Measurements from ENCODE around the gene SMCO2.

Gene SMCO2

DNA sequence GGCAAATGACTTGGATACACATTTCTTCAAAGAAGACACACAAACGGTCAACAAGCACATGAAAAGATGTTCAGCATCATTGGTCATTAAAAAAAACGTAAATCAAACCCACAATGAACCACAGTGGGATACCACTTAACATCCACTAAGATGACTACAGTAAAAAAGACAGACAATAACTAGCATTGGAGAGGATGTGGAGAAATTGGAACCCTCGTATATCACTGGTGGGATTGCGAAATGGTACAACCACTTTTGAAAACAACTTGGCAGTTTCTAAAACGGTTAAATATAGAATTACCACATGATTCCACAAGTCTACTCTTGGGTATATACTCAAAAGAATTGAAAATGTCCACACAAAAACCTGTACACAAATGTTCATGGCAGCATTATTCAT, 52.2 kb downstream of the SMCO2 start:
- no peak overlapping the region for H3K4me3 Mint-ChIP-seq
- peaks cover 0 to 4% of the 10 kb centered on the region in 2 donors for H3K27me3 Mint-ChIP-seq
- H3K4me1 Mint-ChIP-seq: peaks cover 4 to 7% of the 10 kb centered on the region in 2 donors
- H3K36me3 Mint-ChIP-seq: peaks cover 3 to 8% of the 10 kb centered on the region in 2 donors
- DNase-seq (no peak), ATAC-seq (replicated peaks) (no peak)
- H3K9me3 Mint-ChIP-seq: peaks cover 0 to 2% of the 10 kb centered on the region in 2 donors
- no peak overlapping the region for H3K27ac Mint-ChIP-seq

- peaks cover 0 to 2% of the 10 kb centered on the region in 2 donors for H3K9me3 Mint-ChIP-seq
- no peak overlapping the region for H3K4me3 Mint-ChIP-seq
- ATAC-seq (replicated peaks) (no peak), DNase-seq (no peak)
- peaks cover 4 to 7% of the 10 kb centered on the region in 2 donors for H3K4me1 Mint-ChIP-seq
- H3K27me3 Mint-ChIP-seq: peaks cover 0 to 4% of the 10 kb centered on the region in 2 donors
- peaks cover 3 to 8% of the 10 kb centered on the region in 2 donors for H3K36me3 Mint-ChIP-seq
- no peak overlapping the region for H3K27ac Mint-ChIP-seq
Measured at GRCh38 chr12:27499377-27499776, 52.8 kb downstream of the SMCO2 start.

DNA sequence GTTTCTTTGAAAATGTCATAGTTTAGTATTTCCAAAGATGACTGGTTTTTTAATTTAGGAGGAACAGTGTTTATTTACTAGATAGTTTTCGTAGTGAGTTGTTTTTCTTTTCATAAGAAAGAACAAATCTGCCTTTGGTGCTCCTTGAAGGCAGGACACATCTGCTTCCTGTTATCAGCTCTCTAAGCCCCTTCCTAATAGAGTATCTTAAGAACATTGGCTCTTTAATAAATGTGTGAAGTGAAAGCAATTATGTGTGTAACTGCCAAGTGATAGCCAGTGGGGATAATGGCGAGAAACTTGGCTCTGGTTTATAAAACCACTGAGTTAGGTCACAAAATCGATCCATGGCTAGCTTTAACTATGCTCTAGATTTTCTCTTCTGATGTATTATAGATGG, 54.0 kb downstream of the SMCO2 start:
- peaks cover 0 to 4% of the 10 kb centered on the region in 2 donors for H3K27me3 Mint-ChIP-seq

GRCh38 chr12:27502021-27502435, 55.5 kb downstream of the SMCO2 start:
- H3K27me3 Mint-ChIP-seq: peaks cover 0 to 4% of the 10 kb centered on the region in 2 donors
- ATAC-seq (replicated peaks): no peak

More for the DNA sequence above, 54.0 kb downstream of the SMCO2 start:
- Mint-ChIP-seq H3K36me3 (peaks cover 3 to 8% of the 10 kb centered on the region in 2 donors), H3K4me1 (peaks cover 4 to 7% of the 10 kb centered on the region in 2 donors), H3K4me3 (no peak overlapping the region), H3K9me3 (peaks cover 0 to 2% of the 10 kb centered on the region in 2 donors), H3K27ac (no peak overlapping the region)
- DNase-seq (no peak), ATAC-seq (replicated peaks) (no peak)

GRCh38 chr12:27504507-27504906, 58.0 kb downstream of the SMCO2 start:
- H3K27me3 Mint-ChIP-seq: no peaks in the 10 kb centered on the region
- H3K36me3 Mint-ChIP-seq: peaks cover 0 to 5% of the 10 kb centered on the region in 2 donors
- H3K4me1 Mint-ChIP-seq: no peaks in the 10 kb centered on the region
- no peak for ATAC-seq (replicated peaks)
- H3K27ac Mint-ChIP-seq: no peak overlapping the region
- H3K9me3 Mint-ChIP-seq: peaks cover 6% of the 10 kb centered on the region in 2 donors
- no peak for DNase-seq
- no peak overlapping the region for H3K4me3 Mint-ChIP-seq

More at GRCh38 chr12:27502021-27502435, 55.5 kb downstream of the SMCO2 start:
- peaks cover 4 to 7% of the 10 kb centered on the region in 2 donors for H3K4me1 Mint-ChIP-seq
- H3K27ac Mint-ChIP-seq: no peak overlapping the region
- H3K36me3 Mint-ChIP-seq: peaks cover 2 to 8% of the 10 kb centered on the region in 2 donors
- no peak overlapping the region for H3K4me3 Mint-ChIP-seq
- peaks cover 6% of the 10 kb centered on the region in 2 donors for H3K9me3 Mint-ChIP-seq
- no peak for DNase-seq

DNA sequence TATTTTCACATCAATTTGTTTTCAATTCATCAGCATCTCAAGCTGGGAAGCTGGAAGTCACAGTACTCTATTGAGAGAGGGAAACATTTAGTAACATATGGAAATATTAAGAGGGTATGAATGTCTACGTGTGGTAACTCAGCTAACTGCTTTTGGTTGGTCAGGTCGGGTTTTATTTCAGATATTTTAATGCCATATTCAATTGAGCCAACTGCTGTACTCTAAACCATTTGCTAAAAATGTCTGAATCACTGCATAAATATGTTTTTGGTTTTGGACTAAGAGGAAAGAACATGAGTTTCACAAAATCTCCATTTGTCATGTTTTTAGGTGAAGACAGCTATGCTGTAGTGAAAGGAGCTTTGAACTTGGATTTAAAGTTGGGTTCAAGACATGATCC, 58.6 kb downstream of the SMCO2 start:
- Mint-ChIP-seq H3K4me1 (no peaks in the 10 kb centered on the region), H3K27me3 (no peaks in the 10 kb centered on the region), H3K27ac (no peak overlapping the region), H3K9me3 (peaks cover 6% of the 10 kb centered on the region in 2 donors), H3K4me3 (no peak overlapping the region), H3K36me3 (peaks cover 0 to 5% of the 10 kb centered on the region in 2 donors)
- ATAC-seq (replicated peaks): no peak
- DNase-seq: no peak

GRCh38 chr12:27505761-27506160, 59.2 kb downstream of the SMCO2 start:
- no peak overlapping the region for H3K27ac Mint-ChIP-seq
- no peaks in the 10 kb centered on the region for H3K27me3 Mint-ChIP-seq
- no peaks in the 10 kb centered on the region for H3K4me1 Mint-ChIP-seq
- H3K36me3 Mint-ChIP-seq: peaks cover 0 to 5% of the 10 kb centered on the region in 2 donors
- peaks cover 6% of the 10 kb centered on the region in 2 donors for H3K9me3 Mint-ChIP-seq
- no peak for DNase-seq
- no peak overlapping the region for H3K4me3 Mint-ChIP-seq
- ATAC-seq (replicated peaks): no peak

GRCh38 chr12:27506645-27507189, 60.2 kb downstream of the SMCO2 start:
- H3K9me3 Mint-ChIP-seq: peaks cover 6% of the 10 kb centered on the region in 2 donors
- ATAC-seq (replicated peaks) (no peak), DNase-seq (no peak)
- H3K36me3 Mint-ChIP-seq: peaks cover 0 to 5% of the 10 kb centered on the region in 2 donors
- H3K27ac Mint-ChIP-seq: no peak overlapping the region
- H3K4me3 Mint-ChIP-seq: no peak overlapping the region
- peaks cover 0 to 5% of the 10 kb centered on the region in 2 donors for H3K27me3 Mint-ChIP-seq
- no peaks in the 10 kb centered on the region for H3K4me1 Mint-ChIP-seq

- Mint-ChIP-seq H3K27ac (no peak overlapping the region), H3K4me1 (peaks cover 2 to 5% of the 10 kb centered on the region in 2 donors), H3K36me3 (peaks cover 0 to 5% of the 10 kb centered on the region in 2 donors), H3K4me3 (no peak overlapping the region), H3K9me3 (peaks cover 5 to 6% of the 10 kb centered on the region in 2 donors), H3K27me3 (peaks cover 0 to 5% of the 10 kb centered on the region in 2 donors)
- no peak for ATAC-seq (replicated peaks)
- DNase-seq: no peak
Measured at GRCh38 chr12:27508736-27509431, 62.3 kb downstream of the SMCO2 start.

GRCh38 chr12:27511031-27511722, 64.6 kb downstream of the SMCO2 start:
- ATAC-seq (replicated peaks): no peak
- no peak for DNase-seq
- H3K4me1 Mint-ChIP-seq: peaks cover 2 to 5% of the 10 kb centered on the region in 2 donors
- peaks cover 0 to 5% of the 10 kb centered on the region in 2 donors for H3K27me3 Mint-ChIP-seq
- H3K27ac Mint-ChIP-seq: no peak overlapping the region
- peaks cover 5 to 6% of the 10 kb centered on the region in 2 donors for H3K9me3 Mint-ChIP-seq
- H3K36me3 Mint-ChIP-seq: peaks cover 0 to 5% of the 10 kb centered on the region in 2 donors
- H3K4me3 Mint-ChIP-seq: no peak overlapping the region

GRCh38 chr12:27511723-27512045, 65.1 kb downstream of the SMCO2 start:
- Mint-ChIP-seq H3K27me3 (peaks cover 0 to 9% of the 10 kb centered on the region in 2 donors), H3K27ac (no peak overlapping the region)

DNA sequence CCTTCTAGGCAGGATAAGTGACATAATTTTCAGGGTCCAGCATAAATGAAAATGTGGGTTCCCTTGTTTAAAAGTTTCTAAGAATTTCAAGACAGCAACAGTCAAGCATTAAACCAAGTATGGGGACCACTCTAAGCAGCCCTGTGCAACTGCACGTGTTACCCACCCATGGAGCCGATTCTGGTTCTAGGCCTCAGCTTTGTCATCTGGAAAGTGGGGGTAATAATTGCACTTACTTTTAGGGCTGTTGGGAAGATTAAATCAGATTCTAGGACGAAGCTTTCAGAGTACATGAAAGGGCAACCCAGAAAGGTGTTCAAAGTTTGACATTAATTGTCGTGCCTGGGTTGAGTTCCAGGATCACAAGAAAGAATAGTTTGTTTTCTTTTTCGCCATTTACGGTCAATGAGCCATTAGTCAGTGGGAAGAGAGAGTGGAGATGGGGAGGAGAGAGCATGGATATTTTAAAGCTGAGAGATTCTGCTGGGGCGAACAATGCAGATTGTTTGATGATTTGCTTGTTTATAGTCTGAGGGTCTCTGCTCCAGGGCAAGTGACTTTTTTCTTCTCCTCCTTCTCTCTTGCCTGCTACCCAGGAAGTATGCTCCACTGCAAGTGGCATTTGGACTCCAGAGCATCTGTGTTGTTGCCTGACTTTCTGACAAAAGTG, 66.8 kb downstream of the SMCO2 start:
- Mint-ChIP-seq H3K9me3 (no peaks in the 10 kb centered on the region), H3K4me3 (no peak overlapping the region)
- DNase-seq: no peak

More at GRCh38 chr12:27511723-27512045, 65.1 kb downstream of the SMCO2 start:
- Mint-ChIP-seq H3K36me3 (no peaks in the 10 kb centered on the region), H3K9me3 (peaks cover under 1% of the 10 kb centered on the region in 2 donors), H3K4me1 (peaks cover 2 to 5% of the 10 kb centered on the region in 2 donors), H3K4me3 (no peak overlapping the region)
- DNase-seq (no peak), ATAC-seq (replicated peaks) (no peak)

GRCh38 chr12:27515671-27516070, 69.1 kb downstream of the SMCO2 start:
- Mint-ChIP-seq H3K27ac (no peak overlapping the region), H3K4me1 (peaks cover 2 to 5% of the 10 kb centered on the region in 2 donors), H3K9me3 (no peaks in the 10 kb centered on the region), H3K4me3 (no peak overlapping the region), H3K27me3 (peaks cover 4 to 11% of the 10 kb centered on the region in 2 donors), H3K36me3 (no peaks in the 10 kb centered on the region)
- DNase-seq (no peak), ATAC-seq (replicated peaks) (no peak)

More for the DNA sequence above, 66.8 kb downstream of the SMCO2 start:
- ATAC-seq (replicated peaks): no peak
- H3K27me3 Mint-ChIP-seq: peaks cover 4 to 11% of the 10 kb centered on the region in 2 donors
- no peak overlapping the region for H3K27ac Mint-ChIP-seq
- no peaks in the 10 kb centered on the region for H3K36me3 Mint-ChIP-seq
- peaks cover 2 to 5% of the 10 kb centered on the region in 2 donors for H3K4me1 Mint-ChIP-seq

DNA sequence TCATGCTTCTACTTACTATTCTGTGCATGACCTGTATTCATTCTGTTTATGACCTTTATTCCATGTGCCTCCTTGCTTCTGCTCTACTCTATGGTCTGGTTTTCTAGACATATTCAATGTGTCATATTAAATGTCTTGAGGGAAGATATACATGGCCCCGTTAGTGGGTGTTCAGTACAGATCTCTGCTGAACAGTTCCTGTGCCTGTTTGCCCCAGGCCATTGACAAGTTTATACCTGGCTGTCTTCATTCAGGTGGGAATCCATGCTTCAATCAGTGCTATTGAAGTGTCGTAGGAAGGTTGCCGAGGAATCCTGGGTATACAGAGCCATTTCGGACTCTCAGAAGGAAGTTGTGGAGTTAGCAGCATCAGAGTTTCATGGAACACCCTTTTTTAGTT, 70.1 kb downstream of the SMCO2 start:
- no peak overlapping the region for H3K27ac Mint-ChIP-seq
- no peaks in the 10 kb centered on the region for H3K9me3 Mint-ChIP-seq
- H3K4me1 Mint-ChIP-seq: peaks cover 3 to 5% of the 10 kb centered on the region in 2 donors
- ATAC-seq (replicated peaks) (no peak), DNase-seq (no peak)
- H3K27me3 Mint-ChIP-seq: peaks cover 7 to 9% of the 10 kb centered on the region in 2 donors
- no peaks in the 10 kb centered on the region for H3K36me3 Mint-ChIP-seq
- no peak overlapping the region for H3K4me3 Mint-ChIP-seq
